Activated T-cell treated with anti-CD3 and anti-CD28 coated beads for 48 hours (primary cell): ENCODE measurements around the gene DDI2.

Source experiments
- DNase-seq: peaks from one replicate; pipeline ENCODE4 v3.0.0-alpha.2; 2020; ENCODE audit warnings: low read depth

DDI2 gene

GRCh38 chr1:15605398-15606383 lies 11.6 kb upstream of the DDI2 start:
- DNase-seq: no peak

DNA sequence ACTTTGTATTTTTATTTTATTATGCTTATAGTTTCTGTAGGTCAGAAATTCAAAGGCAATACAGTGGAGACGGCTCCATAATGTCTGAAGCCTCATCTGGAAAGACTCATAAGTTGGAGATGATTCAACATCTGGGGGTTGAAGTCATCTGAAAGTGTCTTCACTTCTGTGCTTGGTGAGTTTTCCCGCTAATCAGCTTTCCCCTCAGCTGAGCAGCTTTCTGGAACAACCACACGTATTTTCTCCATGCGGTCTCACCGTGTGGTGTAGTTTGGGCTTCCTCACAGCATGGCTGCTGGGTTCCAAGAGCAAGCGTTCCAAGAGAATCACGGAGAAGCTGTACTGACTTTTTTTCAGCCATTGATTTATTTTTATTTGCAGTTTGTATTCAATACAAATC lies 7.6 kb upstream of the DDI2 start:
- DNase-seq: no peak

GRCh38 chr1:15610167-15610566 lies 7.1 kb upstream of the DDI2 start:
- DNase-seq: no peak

- DNase-seq: no peak
Observed at GRCh38 chr1:15616373-15617172, 685 bp upstream of the DDI2 start.

GRCh38 chr1:15618077-15618654 lies 908 bp downstream of the DDI2 start:
- no peak for DNase-seq

- DNase-seq: no peak
Observed at GRCh38 chr1:15618655-15619525, 1.6 kb downstream of the DDI2 start.

GRCh38 chr1:15620155-15620545 lies 2.9 kb downstream of the DDI2 start:
- no peak for DNase-seq

DNA sequence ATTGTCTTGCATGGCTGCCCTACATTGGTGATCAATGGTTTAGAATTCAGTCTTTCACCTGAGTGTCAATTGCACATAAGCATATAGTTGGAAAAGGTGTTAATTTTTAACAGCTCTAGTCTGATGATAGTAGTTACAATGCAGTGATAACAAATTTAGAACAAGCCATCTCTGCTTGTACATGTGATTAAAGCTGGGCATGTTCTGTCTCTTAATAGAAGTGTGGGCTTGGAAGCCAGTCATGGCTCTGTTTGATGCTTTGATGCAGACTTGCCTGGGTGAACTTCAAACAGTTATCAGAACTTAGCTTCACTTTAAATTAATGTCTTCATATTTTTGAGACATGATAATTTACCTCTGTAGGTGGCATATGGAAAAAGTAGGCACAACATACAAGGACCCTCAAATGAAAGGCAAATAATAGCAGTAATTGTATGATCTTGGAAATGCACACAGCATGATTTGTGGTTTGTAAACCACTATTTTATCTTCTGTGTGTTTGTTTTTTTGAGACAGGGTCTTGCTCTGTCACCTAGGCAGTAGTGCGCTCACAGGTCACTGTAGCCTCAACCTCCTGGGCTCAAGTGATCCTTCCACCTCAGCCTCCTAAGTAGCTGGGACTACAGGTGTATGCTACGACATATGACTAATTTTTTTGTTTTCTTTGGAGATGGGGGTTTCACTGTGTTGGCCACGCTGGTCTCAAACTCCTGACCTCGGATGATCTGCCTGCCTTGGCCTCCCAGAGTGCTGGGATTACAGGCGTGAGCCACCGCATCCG lies 3.8 kb downstream of the DDI2 start:
- no peak for DNase-seq

DNA sequence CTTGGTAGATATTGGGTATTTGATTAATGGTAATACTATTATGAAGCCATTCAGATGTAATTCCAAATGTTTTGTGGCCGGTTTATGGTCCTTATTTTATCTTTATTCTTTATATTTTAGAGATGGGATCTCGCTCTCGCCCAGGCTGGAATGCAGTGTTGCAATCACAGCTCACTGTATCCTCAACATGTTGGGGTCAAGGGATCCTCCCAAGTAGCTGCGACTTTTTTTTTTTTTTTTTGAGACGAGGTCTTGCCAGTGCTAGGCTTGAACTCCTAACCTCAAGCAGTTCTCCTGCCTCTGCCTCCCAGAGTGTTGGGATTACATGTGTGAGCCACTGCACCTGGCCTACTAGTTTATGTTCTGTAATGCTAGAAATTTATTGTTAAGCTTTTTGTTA lies 4.7 kb downstream of the DDI2 start:
- no peak for DNase-seq

DNA sequence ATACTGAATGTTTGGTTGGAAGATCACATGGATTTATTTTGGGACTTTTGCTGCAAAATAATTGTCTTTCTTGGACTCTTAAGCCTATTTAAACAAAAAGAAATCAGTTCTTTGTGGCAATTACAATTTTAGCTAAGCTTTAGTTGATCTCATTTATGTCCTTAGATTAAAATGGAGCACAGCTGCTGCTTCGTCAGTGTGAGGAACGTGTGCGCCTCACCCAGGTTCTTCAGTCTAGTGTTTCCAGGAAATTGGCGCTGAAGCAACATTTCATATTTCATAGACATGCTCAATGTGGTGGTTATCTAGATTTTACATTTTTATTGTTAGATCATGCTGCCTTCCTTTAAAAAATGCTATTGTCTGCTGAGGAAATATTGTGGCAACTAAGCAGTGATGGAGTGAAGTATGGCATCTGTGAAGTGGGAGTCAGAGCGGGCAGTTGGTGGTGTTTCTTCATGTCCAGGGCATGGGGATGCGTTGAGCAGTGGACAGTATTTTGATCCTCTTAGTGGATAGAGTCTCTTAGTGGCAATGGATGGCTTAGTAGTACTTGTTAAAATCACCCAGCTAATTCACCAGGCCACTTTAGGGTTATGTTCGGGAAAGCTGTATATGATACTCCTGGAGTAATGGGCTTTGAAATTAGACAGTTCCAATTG lies 5.6 kb downstream of the DDI2 start:
- DNase-seq: no peak

DNA sequence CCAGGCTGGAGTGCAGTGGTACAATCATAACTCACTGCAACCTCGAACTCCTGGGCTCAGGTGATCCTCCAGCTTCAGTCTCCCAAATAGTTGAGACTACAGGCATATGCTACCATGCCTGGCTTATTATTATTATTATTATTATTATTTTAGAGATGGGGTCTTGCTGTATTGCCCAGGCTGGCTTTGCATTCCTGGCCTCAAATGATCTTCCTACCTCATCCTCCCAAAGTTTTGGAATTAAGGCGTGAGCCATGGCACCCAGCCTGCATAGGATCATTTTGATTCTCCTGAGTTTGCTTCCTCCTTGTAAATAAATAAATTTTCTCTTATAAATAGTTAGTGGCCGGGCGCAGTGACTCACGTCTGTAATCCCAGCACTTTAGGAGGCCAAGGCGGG lies 6.2 kb downstream of the DDI2 start:
- DNase-seq: no peak

GRCh38 chr1:15624133-15624714 lies 7.0 kb downstream of the DDI2 start:
- DNase-seq: no peak

- no peak for DNase-seq
Observed at GRCh38 chr1:15625056-15625917, 8.0 kb downstream of the DDI2 start.

GRCh38 chr1:15626269-15626950 lies 9.2 kb downstream of the DDI2 start:
- no peak for DNase-seq

DNA sequence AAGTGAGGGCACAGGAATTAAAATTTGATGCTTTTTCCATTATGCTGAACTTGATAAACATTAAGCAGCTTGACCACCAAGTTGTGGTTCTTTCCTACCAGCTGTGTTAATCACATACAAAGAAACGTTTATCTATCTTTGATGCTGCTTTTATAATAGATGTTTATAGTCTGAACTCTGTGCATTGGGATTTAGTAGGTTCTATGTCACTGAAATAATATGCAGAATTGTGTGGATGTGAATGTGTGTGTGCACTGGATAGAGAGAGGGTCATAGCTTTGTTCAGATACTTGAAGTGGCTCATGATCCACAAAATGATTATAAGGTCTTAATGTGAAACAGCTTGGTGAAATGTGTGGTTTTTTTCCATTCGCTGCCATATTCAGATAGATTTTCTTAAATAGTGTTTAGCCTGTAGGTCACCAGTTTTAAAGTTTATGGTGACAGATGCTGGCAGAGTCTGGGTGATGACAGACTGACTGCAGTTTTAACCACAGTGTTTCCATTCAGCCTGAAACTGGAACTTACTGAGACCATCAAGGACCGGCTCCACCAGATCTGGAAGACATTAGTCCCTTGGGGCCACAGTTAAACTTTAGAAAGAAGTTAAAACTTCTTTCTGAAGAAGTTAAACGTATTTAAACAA lies 10.2 kb downstream of the DDI2 start:
- DNase-seq: no peak

- no peak for DNase-seq
Observed at GRCh38 chr1:15628003-15628402, 10.7 kb downstream of the DDI2 start.

GRCh38 chr1:15633756-15634420 lies 16.6 kb downstream of the DDI2 start:
- DNase-seq: no peak
